ENCODE results near the gene EGFR.

GRCh38 chr7:55158541-55159382 is 139.9 kb downstream of the EGFR start:
- TF ChIP-seq PATZ1 (CRISPR knock-in tag; IDR thresholded peaks at IDR 0.05; ENCODE audit: borderline replicate concordance) (no peak), ZFP3 (CRISPR knock-in tag; IDR thresholded peaks at IDR 0.05) (no peak), ZNF70 (CRISPR knock-in tag; IDR thresholded peaks at IDR 0.05) (no peak), RARB (CRISPR knock-in tag; IDR thresholded peaks at IDR 0.05) (no peak), ISL1 (CRISPR knock-in tag; IDR thresholded peaks at IDR 0.05) (no peak)

Data from SK-N-SH treated with all-trans-retinoic acid at 6 μM for 48 hours (cell line).